SK-N-DZ (cell line): ENCODE results near the gene HOXB1.
A peak's percentile ranks its signal among the peaks of the same experiment; 100 is the strongest.

Experiments
- DNase-seq: peaks from one replicate; pipeline ENCODE4 v3.0.0-alpha.2; 2015; ENCODE audit warnings: low spot score

Gene HOXB1

GRCh38 chr17:48567646-48568354, 37.0 kb upstream of the HOXB1 start:
- no peak for DNase-seq

DNA sequence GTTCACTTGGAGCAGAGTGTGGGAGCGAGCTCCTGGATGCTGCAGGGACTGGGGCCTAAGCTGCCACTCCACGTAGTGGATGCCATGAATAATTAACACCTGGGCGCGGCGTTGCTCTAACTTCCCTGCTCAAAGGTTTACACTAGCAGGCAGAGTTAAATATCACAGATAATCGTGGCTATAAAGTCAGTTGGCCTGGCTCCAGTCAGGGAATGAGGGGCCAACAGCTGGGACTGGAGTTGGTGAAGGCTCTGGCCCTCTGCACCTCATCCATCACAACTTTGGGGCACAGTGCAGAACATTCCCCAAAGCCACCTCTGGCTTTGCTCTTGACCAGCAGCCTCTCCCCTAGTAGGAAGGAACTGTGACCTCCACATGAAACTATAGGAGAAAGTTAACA, 36.4 kb upstream of the HOXB1 start:
- no peak for DNase-seq

- DNase-seq = no peak
Observed at GRCh38 chr17:48566717-48567116, 35.9 kb upstream of the HOXB1 start.

DNA sequence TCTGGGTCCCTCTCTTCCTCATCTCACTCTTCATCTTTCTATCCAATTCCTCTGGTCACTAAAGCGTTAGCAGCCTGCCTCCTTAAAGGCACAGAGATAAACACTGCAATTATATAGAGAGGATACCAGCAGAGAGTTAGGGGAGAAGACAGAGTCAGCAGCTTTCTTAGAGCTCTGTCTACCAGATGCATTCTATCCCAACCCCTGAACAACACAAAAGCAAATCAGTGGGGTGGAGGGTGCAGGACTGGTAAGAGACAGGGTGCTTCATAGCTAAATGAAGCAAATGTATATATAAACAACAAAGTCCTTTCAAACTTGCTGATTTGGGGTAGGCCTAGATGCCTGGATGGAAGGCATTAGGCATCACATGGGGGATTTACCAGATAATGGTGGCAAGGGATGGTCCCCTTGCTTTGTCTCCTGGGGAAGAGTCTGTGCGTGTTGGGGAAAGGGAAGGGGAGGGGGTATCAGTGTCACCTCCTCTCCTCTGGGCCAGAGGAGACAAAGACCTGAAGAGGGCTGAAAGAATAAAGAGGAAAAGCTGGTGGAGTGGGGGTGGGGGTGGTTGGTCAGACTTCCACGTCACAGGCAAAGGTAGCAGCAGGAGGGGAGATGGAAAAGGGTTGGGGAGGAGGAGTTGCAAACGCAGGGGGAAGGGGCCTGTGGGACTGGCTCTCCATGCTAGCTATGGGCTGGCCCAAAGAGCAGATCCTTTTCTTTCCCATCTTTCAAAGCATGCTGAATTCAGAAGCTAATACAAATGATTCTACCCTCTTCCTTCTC, 35.3 kb upstream of the HOXB1 start:
- DNase-seq = no peak

GRCh38 chr17:48565022-48565554, 34.3 kb upstream of the HOXB1 start:
- DNase-seq = no peak

DNA sequence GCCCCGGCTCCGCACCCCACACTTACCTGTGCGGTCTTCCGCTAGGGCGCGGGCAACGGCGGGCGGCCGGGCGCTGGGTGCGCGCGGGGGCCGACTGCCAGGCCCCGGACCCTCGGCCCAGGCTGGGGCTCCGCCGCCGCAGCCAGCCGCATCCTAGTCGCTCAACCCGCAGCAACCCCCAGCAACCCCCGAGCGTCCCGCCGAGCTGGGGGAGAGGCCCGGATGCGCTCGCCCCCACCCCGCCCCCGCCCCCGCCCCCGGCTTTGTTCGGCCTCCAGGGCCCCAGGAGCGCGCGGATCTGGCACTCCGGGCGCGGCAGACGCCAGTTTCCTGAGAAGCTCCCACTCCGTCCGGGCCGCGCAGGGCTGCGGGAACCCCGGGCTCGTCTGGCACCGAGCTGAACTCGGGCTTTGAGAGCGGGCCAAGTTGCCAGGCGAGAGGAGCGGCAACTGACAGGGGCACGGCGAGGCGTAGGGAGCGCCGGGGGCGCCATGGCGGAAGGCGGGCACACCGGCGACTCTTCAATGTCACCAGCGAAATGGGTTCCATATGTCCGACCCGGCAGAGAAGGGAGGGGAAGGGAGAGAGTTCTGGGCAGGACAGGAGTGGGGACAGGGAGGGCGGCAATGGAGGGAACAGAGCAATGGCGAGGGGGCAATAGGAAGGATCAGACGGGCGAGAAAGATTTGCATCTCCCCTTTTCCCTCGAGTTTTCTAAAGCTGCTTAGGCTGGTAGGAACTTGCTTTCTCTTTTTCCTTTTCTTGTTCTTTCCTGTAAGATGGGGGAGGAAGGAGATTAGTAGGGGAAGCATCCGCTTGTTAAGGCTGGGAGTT, 33.6 kb upstream of the HOXB1 start:
- DNase-seq = no peak

- no peak for DNase-seq
Observed at GRCh38 chr17:48563867-48564187, 33.0 kb upstream of the HOXB1 start.

- no peak for DNase-seq
Observed at GRCh38 chr17:48563385-48563838, 32.6 kb upstream of the HOXB1 start.

GRCh38 chr17:48562934-48563333, 32.1 kb upstream of the HOXB1 start:
- DNase-seq = no peak

- peak; percentile 15 for DNase-seq
Observed at GRCh38 chr17:48561884-48562810, 31.3 kb upstream of the HOXB1 start.

DNA sequence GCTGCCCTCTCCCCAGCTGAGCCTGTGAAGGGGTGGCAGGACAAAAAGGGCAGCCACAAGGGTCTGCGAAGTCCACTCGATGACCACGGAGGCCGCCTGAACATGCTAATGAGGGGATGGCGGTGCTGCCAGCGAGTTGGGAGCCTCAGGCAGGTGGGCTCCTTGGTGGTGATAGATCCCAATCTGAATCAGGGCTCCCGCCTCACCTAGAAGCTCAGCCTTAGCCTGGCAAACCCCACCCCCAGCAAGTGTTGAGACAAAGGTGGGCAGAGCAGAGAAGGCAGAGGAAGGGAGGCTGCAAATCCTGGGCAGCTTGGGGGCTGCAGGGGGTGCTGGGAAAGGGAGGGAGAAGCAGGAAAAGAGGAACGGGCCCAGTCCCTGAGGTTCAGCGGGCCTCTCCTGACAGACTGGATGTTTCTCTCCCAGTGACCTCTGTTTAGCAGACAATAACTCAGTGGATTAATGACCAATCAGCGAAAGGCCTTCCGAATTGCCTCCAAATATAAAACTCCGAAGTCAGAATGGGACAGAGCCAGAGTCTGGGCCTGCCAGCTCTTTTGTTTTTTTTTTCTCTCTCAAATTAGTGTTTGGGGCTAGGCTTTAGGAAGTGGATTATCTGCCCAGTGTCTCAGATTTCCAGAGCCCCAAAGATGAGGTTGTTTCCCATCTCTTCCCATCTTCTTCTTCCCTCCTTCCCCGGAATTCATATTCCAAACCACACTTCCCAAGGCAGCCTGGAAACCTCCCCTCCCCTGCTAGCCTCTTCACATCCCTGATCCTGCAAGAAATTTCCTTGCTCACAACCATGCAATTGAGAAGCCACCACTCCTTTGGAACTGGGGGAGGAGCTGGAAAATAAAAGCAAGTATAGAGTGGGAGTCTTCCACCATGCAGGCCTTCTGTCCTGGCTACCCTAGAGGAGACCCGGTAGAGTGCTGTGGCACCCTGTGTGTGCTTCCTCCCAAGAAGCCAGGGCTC, 29.3 kb upstream of the HOXB1 start:
- DNase-seq = no peak

DNA sequence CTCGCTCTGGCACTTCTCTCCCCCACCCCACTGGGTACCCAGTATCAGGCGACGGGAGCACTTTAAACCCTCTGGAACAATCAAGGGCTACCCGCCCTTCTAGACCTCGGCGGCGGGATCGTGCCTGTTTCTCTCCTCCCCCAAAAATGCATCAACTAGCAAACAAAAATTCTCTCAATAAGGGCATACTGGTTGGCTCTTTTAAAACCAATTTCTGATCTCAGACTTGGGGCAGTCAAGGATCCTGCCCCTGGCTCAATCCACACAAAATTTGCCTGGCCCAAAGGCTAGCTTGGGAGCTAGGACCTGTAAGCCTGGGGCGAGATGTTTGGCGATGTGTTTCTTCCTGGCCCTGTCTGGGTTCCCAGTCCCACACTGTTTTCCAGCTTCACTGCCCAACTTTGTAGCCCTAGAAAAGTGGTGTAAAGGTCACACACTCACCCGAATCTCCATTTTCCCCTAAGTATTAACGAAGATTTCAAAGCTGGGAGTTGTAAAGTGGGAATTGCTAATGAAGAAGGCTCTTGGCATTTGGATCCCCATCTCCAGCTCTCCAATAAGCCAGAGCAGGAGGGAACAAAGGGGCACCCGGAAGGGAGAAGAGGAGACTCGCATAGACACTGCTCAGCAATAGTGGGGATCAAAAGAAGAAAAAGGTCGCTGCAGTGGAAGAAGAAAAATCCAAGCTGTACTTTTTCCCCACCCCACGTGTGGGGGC, 28.5 kb upstream of the HOXB1 start:
- no peak for DNase-seq

DNA sequence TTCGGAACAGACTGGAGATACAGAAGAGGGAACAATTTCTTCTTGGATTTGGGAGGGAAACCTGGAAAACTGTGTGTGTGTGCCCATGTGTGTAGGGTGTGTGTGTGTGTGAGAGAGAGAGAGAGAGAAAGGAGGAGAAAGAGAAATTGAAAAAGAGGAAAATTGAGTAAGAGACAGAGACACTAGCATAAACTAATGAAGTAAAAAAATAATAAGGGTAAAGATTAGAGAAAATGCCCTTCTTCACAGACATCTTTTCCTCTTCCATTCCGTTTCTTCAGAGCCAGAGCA, 28.0 kb upstream of the HOXB1 start:
- DNase-seq = no peak

DNA sequence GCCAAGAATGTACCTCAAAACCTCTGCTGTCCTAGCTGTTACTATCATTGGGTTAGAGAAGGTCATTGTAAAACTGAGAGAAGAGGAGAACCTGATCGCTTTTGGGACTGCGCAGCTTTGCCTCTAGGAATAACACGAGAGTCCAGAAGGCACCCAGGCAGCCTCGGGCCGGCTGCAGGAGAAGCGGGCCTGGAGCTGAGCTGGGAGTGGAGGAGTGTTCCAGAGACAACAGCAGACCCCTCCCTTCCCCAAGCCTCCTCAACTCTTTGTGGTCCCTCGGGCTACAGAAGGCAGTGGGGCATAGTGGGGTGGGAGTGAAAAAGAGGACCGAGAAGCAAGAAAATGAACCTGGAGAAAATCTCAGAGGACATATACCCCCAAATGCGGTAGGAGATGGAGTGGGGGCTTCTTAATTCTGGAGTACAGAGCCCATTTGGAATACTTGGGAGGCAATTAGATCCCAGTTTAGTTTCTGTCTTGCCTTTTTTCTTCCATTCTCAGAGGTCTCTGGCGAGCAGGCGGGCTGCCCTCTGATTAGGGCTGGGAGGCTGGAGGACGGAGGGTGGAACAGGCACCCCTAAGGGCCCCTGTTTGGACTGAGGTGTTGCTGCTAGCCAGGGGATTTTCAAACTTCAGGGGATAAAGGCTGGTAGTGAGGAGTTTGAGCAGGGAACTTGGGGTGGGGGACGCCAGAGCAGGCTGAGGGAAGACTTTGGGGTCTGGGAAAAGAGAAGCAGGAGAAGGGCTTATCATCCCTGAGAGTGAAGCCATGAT, 27.4 kb upstream of the HOXB1 start:
- DNase-seq = no peak

GRCh38 chr17:48556576-48557401, 26.0 kb upstream of the HOXB1 start:
- no peak for DNase-seq

DNA sequence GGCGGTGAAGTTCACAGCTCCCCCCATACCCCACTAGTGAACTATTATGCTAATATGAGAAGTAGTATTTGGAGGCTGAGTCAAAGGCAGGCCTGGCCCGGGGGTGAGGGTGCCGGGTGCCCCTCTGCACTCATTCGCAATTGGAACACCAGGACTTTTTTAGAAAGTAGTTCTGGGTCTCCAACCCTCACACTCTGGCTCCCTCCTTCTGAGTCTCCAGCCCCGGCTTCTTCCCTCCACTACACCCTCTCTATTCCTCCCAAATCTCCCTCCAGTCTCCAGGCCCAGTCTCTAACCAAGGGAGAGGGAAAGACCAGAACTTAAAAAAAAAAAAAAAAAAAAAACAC, 25.4 kb upstream of the HOXB1 start:
- DNase-seq = no peak
